Small intestine (tissue), 7 donors: ENCODE data around the gene MAN2A2. TPM values are rescaled to one million over a fixed set of nuclear protein-coding genes. Genes with fewer than 3 reads are reported as not detected.
A peak's percentile ranks its signal among the peaks of the same experiment; 100 is the strongest.

Experiments used
- DNase-seq, 2 donors: peaks; one replicate each; pipeline versions ENCODE4 v3.0.0 to v3.0.0-alpha.2; 2013
- FAIRE-seq: peaks from 2 replicates; lab custom pipeline; 2012; peaks lifted over from hg19 to GRCh38; lab: Jason Lieb, UNC
- H3K27ac ChIP-seq, 3 donors: one replicate each; pipeline ENCODE4 v1.5.1; 2013; ENCODE audit warnings: low read length in 2 of 3, mild to moderate bottlenecking in 2 of 3, control low read depth in 1 of 3, inconsistent platforms in 1 of 3, low read depth in 1 of 3, moderate library complexity in 1 of 3
- H3K27me3 ChIP-seq, 3 donors: one replicate each; pipeline ENCODE4 v1.6.1; 2013; ENCODE audit warnings: low read length in 3 of 3, inconsistent platforms in 1 of 3; ENCODE audit not compliant: control insufficient read depth in 3 of 3, insufficient read depth in 3 of 3
- H3K36me3 ChIP-seq, 3 donors: one replicate each; pipeline ENCODE4 v1.6.1; 2013; ENCODE audit warnings: low read length in 3 of 3, inconsistent platforms in 1 of 3, low read depth in 1 of 3, mild to moderate bottlenecking in 1 of 3, moderate library complexity in 1 of 3; ENCODE audit not compliant: control insufficient read depth in 3 of 3, insufficient read depth in 2 of 3
- H3K4me1 ChIP-seq, 3 donors: one replicate each; pipeline ENCODE4 v1.6.1; 2013; ENCODE audit warnings: low read length in 2 of 3, inconsistent platforms in 1 of 3, low read depth in 1 of 3, mild to moderate bottlenecking in 1 of 3, moderate library complexity in 1 of 3; ENCODE audit not compliant: control insufficient read depth in 3 of 3, insufficient read depth in 2 of 3
- H3K4me3 ChIP-seq, 3 donors: one replicate each; pipeline ENCODE4 v1.5.1; 2013; ENCODE audit warnings: low read length in 3 of 3, control low read depth in 1 of 3, inconsistent platforms in 1 of 3, low read depth in 1 of 3, mild to moderate bottlenecking in 1 of 3, moderate library complexity in 1 of 3
- H3K9me3 ChIP-seq, 2 donors: one replicate each; pipeline ENCODE4 v1.6.1; 2013; ENCODE audit warnings: low read depth in 1 of 2, low read length in 1 of 2; ENCODE audit not compliant: control insufficient read depth in 2 of 2, insufficient read depth in 1 of 2
- WGBS, 3 donors: extraction: QIAGEN DNeasy Blood & Tissue Kit; methylation state at CpG; one replicate each; pipeline ENCODE4 v1.1.7; 2013; 5-methylcytosine and 5-hydroxymethylcytosine counted together
- polyA plus RNA-seq, 4 donors: library from polyadenylated mRNA; stranded (reverse) in 3 of 4; unstranded in 1 of 4; fragments of 200-250 nt in 3 of 4; fragments of 120-200 nt in 1 of 4; gene quantifications; one replicate each; pipeline versions ENCODE4 v1.2.1 to v1.2.3, GENCODE V29; 2013
- donor health status: healthy with polysubstance abuse.
- donor health status: control.
- donor health status: control.
- donor health status: Bipolar disorder and iron deficiency.
- donor health status: healthy.

The MAN2A2 gene
- polyA plus RNA-seq, 4 donors: 15.1 to 35.1 (median 22.7) TPM

DNA sequence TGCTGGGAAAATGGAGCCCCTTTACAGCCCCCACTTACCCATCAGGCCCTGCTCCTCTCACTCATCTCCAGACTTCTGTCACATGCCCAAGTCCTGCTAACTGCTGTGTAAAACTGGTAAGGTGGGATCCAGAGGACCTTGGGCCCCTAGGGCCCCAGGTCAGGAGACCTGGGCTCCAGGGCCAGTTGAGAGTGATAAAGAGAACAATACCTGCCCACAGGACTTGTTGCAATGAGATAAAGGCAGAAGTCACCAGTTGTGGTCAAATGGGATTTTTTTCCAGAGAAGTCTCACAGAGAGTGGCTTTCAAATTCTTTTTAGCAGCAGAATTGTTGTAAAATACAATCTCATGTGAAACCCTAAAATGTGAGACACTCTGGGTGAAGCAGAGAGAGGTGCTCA, 34.0 kb upstream of the MAN2A2 start:
- Histone ChIP-seq H3K36me3 (peaks cover 0 to 8% (median 0%) of the 10 kb centered on the region in 3 donors), H3K9me3 (no peaks in the 10 kb centered on the region), H3K27ac (peak overlapping the region; percentile 51 to 96 (median 85)), H3K4me1 (peaks cover 3 to 45% (median 16%) of the 10 kb centered on the region in 3 donors), H3K27me3 (no peaks in the 10 kb centered on the region), H3K4me3 (no peak overlapping the region)
- FAIRE-seq (no peak), DNase-seq (peak in 1 of 2 donors; percentile 89)

DNA sequence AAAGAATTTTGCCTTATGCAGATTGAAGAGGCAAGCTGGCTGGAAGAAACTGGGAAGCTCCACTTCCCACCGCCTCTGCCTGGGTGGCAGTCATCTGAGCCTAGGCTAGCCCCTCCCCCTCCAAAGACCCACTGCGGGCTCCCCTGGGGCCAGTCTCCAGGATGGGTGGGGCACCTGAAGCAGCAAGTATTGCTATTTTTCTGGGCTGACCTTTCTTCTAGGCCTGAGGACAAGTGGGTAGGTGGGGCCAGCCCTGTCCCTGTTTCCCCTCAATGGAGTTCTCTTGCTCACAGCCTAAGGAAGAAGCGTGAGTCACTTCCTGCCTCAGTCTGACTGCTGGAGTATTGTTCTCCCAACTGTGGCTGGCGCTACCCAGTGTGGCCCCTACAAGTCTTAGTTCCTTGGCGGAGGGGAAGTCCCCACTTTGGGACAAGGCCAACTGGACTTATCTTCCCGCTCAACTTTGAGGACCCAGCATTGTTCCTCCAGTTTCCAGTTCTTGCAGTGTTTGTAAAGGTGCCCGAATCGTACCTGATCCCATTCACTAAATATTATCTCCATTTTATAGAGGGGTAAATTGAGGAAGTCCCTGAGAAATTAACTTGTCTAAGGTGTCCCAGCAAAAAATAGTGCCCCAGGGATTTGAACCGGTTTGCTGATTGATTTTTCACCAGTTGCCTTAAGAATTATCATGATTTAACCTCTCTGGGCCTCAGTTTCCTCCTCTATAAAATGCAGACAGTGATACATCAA, 33.3 kb upstream of the MAN2A2 start:
- Histone ChIP-seq H3K27ac (peak overlapping the region; percentile 51 to 96 (median 85)), H3K9me3 (no peaks in the 10 kb centered on the region), H3K36me3 (peaks cover 0 to 11% (median 0%) of the 10 kb centered on the region in 3 donors), H3K4me1 (peaks cover 3 to 49% (median 17%) of the 10 kb centered on the region in 3 donors), H3K4me3 (peak overlapping the region in 1 of 3 donors; percentile 76), H3K27me3 (no peaks in the 10 kb centered on the region)
- FAIRE-seq (no peak), DNase-seq (peak in 1 of 2 donors; percentile 85)
- 29 to 40% (median 31%) methylated on average over 9 of the region's 9 CpGs for WGBS, 3 donors

DNA sequence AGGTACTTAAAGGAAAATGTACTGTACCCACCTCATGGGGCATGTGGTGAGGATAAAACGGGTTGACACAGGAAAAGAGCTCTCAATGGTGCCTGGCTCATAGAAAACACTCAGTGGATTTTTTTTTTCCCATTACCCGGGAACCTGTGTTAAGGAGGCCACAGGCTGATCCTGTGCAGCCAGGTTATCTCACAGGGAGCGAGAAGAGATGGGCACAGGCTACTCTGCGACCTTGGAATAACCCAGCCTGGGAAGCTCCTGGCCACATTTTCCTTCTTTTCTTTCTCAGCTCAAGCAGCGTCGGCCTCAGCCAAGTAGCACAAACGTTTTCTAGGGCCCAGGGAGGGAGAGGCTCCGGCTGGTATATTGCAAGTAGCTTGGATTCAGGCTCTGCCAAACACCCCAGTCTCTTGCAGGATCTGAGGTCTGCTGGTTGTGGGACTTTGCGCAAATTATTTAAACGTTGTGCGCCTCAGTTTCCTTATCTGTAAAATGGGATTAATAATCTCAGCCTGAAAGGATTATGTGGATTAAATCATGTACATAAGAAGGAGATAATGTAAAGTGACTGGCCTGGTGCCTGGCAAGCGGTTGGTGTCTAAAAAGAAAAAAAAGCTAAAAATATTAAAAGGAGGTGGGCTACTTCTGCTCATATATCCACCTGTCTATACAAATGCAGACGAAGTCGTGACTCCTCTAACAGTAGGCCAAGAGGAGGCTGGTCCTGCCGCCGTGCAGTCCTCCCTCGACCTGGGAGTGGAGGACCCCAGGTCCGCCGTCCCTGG, 32.6 kb upstream of the MAN2A2 start:
- Histone ChIP-seq H3K9me3 (no peaks in the 10 kb centered on the region), H3K4me3 (peak overlapping the region; percentile 76 to 97 (median 82)), H3K27me3 (no peaks in the 10 kb centered on the region), H3K4me1 (peaks cover 3 to 51% (median 17%) of the 10 kb centered on the region in 3 donors), H3K27ac (peak overlapping the region; percentile 85 to 96 (median 89)), H3K36me3 (peaks cover 1 to 17% (median 2%) of the 10 kb centered on the region in 3 donors)
- FAIRE-seq: no peak
- 23 to 27% (median 26%) methylated on average over 17 to 19 of the region's 19 CpGs for WGBS, 3 donors
- DNase-seq: peak in 1 of 2 donors; percentile 53

DNA sequence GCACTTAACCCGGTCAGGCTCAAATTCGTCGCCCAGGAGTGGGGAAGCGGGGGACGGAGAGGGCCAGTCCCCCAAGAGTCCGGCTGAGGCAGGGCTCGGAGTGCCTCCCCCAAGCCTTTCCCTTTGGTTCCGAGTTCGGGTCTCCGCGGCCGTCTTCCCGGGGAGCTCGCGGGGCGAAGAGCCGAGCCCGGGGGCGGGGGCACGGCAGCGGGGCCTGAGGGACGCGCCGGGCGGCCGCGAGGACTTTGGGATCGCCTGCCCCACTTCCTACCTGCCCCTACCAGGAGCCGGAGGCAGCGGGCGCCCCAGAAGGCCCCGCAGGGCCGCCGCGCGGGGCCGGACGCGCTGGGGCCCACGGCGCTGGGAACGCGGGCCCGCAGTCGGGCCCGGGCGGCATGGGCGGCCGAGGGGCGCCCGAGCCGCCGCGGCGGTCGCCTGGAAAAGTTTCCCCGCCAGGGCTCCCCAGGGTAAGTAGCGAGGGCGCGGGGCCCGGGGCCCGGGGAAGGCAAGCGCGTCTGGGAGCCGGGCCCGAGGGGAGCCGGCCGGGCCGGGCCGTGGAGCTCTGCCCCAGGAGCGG, 31.9 kb upstream of the MAN2A2 start:
- Histone ChIP-seq H3K27me3 (no peaks in the 10 kb centered on the region), H3K27ac (peak overlapping the region; percentile 85 to 96 (median 89)), H3K36me3 (peaks cover 3 to 24% (median 3%) of the 10 kb centered on the region in 3 donors), H3K4me3 (peak overlapping the region; percentile 76 to 97 (median 82)), H3K4me1 (peaks cover 3 to 53% (median 17%) of the 10 kb centered on the region in 3 donors), H3K9me3 (no peaks in the 10 kb centered on the region)
- DNase-seq (peak; percentile 41 to 80), FAIRE-seq (no peak)
- 1% methylated on average over 29 to 71 of the region's 71 CpGs for WGBS, 3 donors

DNA sequence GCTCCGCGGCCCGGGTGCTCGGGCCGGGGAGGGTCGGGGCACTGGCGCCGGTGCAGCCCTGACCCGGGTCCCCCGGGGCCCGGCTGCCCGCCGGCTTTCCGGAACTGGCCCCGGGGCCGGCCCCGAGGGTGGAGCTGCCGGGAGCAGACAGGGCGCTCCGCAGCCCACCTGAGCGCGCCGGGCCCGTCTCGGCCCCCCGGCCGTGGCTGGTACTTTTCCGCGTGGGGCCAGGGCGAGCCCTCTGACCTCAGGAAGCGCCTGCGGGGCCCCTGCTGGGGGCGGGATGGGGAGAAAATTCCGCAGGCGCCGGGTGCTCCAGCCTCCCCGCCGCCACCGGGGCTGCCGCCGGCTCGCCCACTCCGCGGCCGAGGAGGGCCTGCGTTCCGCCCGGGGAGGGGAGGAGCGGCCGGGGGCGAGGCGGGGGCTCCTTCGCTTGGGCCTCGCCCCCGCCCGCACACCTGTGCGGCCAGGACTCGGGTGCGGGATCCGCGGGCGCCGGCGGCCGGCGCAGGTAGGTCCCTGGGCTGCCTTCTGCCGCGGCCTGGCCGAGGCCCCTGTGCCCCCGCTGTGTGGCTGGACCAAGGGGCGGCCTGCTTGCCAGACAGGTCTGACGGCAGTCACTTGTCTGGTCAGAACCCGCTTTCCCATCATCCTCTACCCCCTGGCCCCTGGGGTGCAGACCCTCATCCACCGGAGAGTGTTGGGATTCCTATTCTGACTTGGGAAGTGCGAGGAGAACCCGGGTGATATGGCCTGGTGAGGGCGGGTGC, 31.2 kb upstream of the MAN2A2 start:
- Histone ChIP-seq H3K4me3 (peak overlapping the region; percentile 76 to 97 (median 82)), H3K9me3 (no peaks in the 10 kb centered on the region), H3K27me3 (no peaks in the 10 kb centered on the region), H3K27ac (peak overlapping the region; percentile 85 to 96 (median 89)), H3K4me1 (peaks cover 3 to 53% (median 17%) of the 10 kb centered on the region in 3 donors), H3K36me3 (peaks cover 8 to 31% (median 10%) of the 10 kb centered on the region in 3 donors)
- DNase-seq (peak; percentile 42 to 60), FAIRE-seq (no peak)
- 0 to 1% (median 0%) methylated on average over 19 to 77 of the region's 77 CpGs for WGBS, 3 donors

DNA sequence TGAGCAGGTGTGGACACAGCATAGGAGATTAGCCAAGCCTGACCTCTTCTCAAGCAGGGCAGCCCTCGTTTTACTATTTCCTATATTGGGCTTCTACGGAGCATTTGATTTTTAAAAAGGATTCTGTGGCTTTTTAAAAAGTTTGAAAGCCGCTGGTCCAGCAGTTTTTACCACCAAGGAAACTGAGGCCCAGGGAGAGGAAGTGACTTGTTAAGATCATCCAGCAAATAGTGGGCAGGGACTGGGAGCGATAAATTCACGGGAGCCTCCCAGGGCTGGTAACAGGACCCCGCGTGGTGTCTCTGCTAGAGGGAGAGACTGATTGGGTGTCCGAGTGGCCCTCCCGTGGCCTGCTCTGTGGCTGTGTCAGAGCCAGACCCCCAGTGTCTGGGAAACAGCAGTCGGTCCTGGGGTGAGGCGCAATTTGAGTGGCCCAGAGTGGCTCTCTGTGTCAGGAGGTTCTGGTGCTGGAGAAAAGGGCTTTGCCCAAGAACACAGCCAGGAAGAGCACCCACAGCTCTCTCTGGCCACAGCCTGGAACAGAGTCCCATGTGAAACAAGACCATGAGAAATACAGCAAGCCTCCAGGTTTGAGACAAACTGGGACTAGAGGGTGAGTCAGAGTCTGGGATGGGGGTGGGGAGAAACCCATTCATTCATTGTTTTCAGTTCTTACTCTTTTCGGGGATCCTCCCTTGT, 30.5 kb upstream of the MAN2A2 start:
- Histone ChIP-seq H3K4me1 (peaks cover 3 to 53% (median 17%) of the 10 kb centered on the region in 3 donors), H3K27ac (peak overlapping the region; percentile 70 to 96 (median 89)), H3K4me3 (peak overlapping the region; percentile 63 to 97 (median 82)), H3K36me3 (peaks cover 11 to 38% (median 15%) of the 10 kb centered on the region in 3 donors), H3K27me3 (no peaks in the 10 kb centered on the region), H3K9me3 (no peaks in the 10 kb centered on the region)
- peak in 1 of 2 donors; percentile 48 for DNase-seq
- WGBS, 3 donors: 12 to 20% (median 16%) methylated on average over 12 of the region's 12 CpGs
- no peak for FAIRE-seq

DNA sequence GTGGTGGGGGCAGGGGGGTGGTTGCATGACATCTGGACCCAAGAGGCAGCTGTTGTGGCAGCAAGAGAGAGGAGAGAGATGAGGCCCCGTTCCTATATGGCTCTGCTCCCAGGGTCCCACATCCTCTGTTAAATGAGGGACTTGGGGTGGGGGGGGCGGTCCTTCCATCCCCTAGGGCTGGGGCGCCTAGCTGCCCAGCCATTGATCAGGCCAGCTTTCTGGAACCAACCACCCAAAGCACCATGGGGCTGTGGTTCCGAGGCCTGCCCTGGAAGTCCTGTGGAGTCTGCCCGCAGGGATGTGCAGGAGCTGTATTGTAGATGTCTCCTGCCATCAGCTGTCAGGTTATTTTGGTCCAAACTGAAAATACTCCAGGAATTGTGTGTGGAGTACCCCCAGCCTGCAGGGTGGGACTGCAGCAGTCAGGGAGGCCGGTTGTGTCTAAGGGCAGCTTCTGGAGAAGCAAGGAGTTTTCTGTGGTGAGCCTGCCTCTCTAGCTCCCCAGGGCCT, 29.6 kb upstream of the MAN2A2 start:
- Histone ChIP-seq H3K27ac (peak overlapping the region in 2 of 3 donors; percentile 14 to 70), H3K4me1 (peaks cover 3 to 46% (median 17%) of the 10 kb centered on the region in 3 donors), H3K4me3 (peak overlapping the region; percentile 33 to 97 (median 63)), H3K27me3 (no peaks in the 10 kb centered on the region), H3K9me3 (no peaks in the 10 kb centered on the region), H3K36me3 (peaks cover 15 to 47% (median 20%) of the 10 kb centered on the region in 3 donors)
- WGBS, 3 donors: 65 to 66% (median 65%) methylated on average over 6 of the region's 6 CpGs
- DNase-seq (no peak), FAIRE-seq (no peak)
